T47D (cell line): ENCODE measurements around the gene GTF3C5.

Experiments used
- DNase-seq, 2 experiments: peaks; one replicate each; pipeline versions ENCODE4 v3.0.0 to v3.0.0-alpha.2; 2011 to 2012; ENCODE audit warnings: low read depth in 1 of 2, low spot score in 1 of 2
- JUND ChIP-seq: IDR thresholded peaks from 2 replicates; pipeline ENCODE4 v1.6.1; 2012; ENCODE audit warnings: low read depth
- in situ Hi-C: cut with HindIII; loops from 2 replicates; pipeline ENCODE4 v1.10.0; 2016; ENCODE audit warnings: low sequenced_read_pairs, low pct_unique_long_range_greater_than_20kb

GTF3C5 gene, protein sequence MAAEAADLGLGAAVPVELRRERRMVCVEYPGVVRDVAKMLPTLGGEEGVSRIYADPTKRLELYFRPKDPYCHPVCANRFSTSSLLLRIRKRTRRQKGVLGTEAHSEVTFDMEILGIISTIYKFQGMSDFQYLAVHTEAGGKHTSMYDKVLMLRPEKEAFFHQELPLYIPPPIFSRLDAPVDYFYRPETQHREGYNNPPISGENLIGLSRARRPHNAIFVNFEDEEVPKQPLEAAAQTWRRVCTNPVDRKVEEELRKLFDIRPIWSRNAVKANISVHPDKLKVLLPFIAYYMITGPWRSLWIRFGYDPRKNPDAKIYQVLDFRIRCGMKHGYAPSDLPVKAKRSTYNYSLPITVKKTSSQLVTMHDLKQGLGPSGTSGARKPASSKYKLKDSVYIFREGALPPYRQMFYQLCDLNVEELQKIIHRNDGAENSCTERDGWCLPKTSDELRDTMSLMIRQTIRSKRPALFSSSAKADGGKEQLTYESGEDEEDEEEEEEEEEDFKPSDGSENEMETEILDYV

DNA sequence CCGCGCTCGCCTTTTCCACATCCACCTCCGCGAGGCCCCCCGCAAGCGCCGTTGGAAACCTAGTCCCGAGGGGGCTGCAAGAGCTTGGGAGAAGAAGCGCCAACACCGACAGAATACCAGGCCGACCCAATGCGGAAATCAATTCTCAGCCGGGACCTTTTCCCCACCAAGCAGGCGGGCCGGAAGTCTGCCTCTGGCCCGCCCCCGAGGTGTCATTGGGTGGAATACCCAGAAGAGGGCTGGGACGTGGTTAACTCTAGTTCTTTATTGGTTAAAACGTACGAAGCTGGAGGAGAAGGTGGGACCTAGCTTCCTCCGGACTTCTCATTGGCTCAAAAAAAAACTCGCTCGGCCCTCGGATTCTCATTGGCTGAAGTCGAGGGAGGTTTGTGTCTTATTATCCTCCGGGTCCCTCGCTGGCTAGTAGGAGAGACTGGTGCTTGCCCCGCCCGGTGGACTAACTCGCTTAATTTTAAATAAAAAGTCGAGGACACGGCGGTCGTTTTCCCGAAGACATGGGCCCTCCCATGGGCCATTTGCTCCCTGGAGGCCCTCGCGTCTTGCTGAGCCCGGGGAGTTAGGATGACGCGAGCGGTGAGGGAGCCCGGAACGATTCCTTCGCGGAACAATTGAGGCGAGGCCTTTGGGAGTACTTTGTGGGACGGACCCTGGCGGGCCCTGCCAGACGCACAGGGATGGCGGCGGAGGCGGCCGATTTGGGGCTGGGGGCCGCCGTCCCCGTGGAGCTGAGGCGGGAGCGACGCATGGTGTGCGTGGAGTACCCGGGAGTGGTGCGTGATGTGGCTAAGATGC lies at the start of gene GTF3C5:
GTF3C5 (plus strand) TSS at position 681 of the 813 bp plus-strand sequence; CDS start at position 696, 15 bp downstream.
- 0 out of 2 replicates have a peak, but pooled peaks have one; percentile 24 for TF ChIP-seq JUND
- in situ Hi-C loops, result no loop called here
- DNase-seq, result peak; percentile 100

DNA sequence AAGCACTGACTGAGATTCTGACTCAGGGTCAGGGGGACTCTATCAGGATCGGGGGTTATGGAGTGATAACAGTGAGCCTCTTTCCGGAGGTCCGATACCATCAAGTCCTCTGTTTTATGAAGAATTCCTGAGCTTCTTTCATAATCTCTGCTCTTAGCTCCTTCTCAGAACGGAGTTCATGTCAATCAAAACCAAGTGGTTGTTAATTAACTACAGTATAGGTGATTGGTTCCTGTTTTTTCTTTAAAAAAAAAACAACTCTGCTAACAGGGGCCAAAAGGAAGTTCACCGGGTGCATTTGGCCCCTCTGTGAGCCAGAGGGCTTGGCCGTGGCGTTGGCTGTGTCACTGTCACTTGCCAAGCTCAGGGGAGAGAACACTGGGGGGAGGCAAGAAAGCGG lies 48.3 kb upstream of the GTF3C5 start:
- in situ Hi-C loops, result no loop called here
- TF ChIP-seq JUND, result no peak
- no peak for DNase-seq

DNA sequence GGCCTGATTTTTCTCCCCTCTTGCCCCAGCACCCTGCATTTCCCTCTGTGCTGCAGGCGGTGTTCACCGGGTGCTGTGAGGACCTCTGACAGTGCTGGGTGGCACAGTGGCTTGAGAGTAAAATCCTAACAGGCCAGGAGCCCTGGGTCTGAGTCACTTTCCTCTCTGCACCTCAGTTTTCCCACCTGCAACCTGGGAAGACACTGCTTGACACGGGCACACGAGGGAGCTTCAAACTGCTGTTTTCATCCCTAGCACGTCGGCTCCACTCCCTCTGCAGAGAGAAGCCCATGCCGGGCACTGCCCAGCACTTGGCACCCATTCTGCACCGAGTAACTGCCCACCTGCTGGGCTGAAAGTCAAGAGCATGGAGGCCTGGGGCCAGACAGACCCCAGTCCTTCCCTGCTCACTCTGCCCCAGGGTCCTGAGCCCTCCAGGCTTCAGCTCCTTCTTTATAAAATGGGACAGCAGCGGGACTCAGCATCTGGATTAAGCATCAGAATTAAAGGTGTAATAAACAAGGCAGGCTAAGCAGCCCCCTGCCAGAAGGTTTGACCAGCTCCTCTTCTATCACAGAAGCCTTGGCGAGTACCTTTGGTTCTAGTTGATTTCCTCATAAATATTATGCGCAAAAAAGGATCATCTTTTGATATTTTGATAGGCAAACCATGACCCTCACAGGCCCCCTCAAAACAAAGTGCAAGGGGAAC lies 47.2 kb upstream of the GTF3C5 start:
- in situ Hi-C loops, result no loop called here
- no peak for TF ChIP-seq JUND
- no peak for DNase-seq

DNA sequence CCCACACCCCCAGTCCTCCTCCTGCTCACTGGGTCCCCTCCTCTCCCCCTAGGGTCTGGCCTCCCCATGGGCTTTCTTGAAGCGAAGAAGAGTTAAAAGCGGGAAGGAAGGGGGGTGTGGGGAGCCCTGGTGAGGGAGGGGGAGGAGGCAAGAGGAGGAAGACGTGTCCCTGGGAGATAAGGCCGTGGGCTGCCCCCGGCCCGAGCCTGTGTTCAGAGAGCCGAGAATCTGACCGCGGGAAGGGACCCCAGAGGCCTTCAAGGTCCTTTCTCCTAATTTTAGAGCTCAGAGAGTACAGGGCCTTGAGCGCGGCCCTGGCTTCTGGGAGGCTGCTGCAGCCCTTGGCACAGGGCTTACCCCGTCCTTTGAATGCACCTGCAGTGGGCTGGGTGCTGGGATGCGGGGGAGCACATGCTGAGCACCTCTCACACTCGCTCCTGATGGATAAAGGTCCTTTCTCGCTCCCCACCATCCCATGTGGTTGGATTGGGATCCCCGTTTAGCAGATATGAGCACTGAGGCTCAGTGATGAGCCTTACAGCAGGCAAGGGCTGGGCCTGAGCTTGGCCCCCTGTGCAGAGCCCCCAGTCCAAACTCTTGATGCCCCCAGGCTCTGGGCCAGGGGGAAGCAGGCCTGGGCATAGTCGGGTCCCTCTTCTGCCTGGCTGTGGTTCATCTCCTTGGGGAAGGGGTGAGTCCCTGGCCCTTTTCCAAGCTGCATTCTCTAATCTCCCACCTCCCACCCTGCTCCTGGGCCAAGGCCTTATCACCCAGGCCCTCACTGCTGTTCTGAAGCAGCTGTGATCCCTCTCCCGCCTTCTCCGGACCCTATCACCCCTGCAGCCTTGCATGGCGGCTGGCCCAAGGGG lies 46.4 kb upstream of the GTF3C5 start:
- no peak for DNase-seq
- no peak for TF ChIP-seq JUND

DNA sequence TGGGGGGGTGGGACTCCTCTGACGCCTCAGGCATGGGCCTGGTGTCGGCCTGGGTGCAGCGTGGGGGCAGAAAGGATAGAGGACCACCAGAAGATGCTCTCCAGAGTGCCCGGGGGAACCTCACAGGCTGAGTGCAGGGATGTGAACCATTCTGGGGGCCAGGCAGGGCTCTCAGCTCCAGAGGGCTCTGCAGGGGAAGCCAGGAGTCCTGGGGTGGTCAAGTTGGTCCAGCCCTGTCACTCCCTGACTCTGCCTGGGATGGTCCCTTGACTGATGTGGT lies 45.8 kb upstream of the GTF3C5 start:
- in situ Hi-C loops, result no loop called here
- no peak for DNase-seq
- no peak for TF ChIP-seq JUND

More for the DNA sequence above, 46.4 kb upstream of the GTF3C5 start:
- in situ Hi-C loops, result no loop called here

DNA sequence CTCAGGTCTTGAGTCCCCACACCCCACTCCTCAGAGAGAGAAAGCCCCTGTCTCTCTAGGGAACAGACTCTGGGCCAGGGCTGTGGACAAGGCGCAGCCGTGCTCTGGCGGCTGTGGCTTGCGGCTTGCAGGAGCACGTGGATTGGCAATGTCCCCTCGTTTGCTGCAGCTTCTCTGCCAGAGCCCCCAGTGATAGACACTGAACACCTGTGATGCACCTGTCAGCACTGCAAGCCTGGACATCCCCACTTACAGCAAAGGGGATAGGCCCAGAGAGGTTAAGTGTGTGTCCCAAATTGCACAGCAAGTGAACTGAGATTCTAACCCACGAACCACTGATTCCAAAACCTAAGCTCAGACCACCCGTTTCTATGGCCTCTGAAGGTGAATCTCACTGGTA lies 45.3 kb upstream of the GTF3C5 start:
- TF ChIP-seq JUND, result no peak
- no peak for DNase-seq
- in situ Hi-C loops, result no loop called here

DNA sequence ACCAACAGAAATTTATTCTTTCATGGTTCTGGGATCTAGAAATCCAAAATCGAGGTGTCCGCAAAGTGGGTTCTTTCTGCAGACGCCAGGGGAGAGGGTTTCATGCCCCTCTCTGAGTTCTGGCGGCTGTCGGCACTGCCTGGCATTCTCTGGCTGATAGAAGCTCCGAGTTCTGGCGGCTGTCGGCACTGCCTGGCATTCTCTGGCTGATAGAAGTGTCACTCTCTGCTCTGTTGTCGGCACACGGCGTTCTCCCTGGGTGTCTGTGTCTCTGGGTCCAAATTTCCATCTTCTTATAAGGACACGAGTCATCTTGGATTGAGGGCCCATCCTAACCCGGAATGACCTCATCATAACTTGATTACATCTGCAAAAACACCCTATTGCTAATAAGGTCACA lies 44.7 kb upstream of the GTF3C5 start:
- no peak for TF ChIP-seq JUND
- in situ Hi-C loops, result no loop called here
- no peak for DNase-seq

DNA sequence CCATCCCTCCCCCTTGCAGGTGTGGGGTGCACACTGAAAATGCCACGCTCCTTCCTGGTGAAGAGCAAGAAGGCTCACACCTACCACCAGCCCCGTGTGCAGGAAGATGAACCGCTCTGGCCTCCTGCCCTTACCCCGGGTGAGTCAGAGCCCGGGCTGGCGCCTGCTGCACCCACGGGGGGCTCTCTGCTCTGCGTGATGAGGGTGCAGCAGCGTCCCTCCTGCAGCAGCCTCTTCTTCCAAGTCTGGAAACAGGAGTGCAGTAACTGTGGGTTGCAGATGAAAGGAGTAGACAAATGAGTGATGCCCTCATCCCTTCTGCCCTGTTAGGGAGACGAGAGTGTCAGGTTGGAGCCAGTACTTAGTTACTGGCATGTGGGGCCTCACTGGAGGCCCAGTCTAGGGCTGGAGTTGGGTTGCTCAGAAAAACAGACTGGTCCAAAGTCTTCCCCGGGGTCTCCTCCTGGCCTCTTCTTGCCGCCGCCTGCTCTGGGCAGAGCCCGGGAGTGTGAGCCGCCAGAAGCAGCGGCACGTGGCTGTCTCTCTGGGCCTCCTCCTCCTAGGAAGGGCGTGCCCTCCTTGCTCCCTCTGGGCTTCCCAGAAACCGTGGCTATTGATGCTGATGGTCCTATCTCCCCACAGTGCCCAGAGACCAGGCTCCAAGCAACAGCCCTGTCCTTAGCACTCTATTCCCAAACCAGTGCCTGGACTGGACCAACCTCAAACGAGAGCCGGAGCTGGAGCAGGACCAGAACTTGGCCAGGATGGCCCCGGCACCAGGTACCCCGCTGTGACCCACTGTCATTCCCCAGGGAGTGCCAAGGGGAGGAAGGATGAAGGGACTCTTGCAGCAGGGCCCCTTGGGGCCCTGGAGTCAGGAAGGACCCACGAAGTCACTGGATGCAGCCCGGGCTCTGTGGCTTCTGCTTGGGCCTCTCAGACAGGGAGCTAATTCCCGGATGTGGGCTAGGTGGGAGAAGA lies 43.9 kb upstream of the GTF3C5 start:
- in situ Hi-C loops, result no loop called here
- DNase-seq, result no peak
- no peak for TF ChIP-seq JUND

DNA sequence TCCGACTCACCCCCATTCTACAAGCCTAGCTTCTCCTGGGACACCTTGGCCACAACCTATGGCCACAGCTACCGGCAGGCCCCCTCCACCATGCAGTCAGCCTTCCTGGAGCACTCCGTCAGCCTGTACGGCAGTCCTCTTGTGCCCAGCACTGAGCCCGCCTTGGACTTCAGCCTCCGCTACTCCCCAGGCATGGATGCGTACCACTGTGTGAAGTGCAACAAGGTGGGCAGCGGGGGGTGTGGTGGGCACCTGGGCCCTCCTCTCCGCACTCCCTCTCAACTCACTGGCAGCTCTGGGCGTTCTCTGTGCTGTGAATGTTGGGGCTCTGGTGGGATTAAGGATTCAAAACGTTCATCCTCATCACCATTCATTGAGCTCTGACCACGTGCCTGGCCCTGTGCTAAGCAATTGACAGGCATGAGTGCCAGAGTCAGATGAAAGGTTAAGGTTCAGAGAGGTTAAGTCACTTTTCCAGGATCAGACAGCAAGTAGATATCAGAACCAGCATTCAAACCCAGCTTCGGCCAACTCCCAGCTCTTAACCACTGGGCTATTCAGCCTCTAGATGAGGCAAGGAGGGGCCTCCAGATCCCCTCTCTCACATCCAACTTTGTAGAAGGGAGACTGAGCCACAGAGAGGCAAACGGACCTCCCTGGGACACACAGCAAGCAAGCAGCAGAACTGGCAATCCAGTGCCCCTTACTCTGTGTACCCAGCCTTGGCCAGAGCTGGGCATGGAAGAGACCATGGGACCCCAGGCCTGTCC lies 42.4 kb upstream of the GTF3C5 start:
- in situ Hi-C loops, result no loop called here
- DNase-seq, result no peak
- TF ChIP-seq JUND, result no peak

DNA sequence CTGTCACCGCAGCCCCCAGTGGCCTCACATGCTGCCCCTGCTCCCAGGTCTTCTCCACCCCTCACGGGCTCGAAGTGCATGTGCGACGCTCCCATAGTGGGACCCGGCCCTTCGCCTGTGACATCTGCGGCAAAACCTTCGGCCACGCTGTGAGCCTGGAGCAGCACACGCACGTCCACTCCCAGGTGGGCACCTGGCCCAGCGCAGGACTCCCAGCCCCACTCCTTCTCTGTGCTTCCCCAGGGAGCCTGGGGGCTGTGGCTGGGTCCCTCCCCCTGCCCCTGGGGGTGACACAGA lies 41.8 kb upstream of the GTF3C5 start:
- no peak for TF ChIP-seq JUND
- in situ Hi-C loops, result no loop called here
- no peak for DNase-seq
